GM12878 (cell line): Measurements from ENCODE around the gene PAK3. TPM values are rescaled to one million over a fixed set of nuclear protein-coding genes. Genes with fewer than 3 reads are reported as not detected.

ENCODE experiments used
- ATAC-seq: fragments of 200-7000 bp; cut with Tn5 transposase; 3 replicates; pipeline ENCODE4 v1.9.1; 2020; ENCODE audit warnings: mild to moderate bottlenecking, moderate library complexity
- BruUV-seq: library from RNA; stranded (reverse); fragments of 400-500 nt; replicated peaks from 2 replicates; lab custom pipeline; 2021; lab: Mats Ljungman, UMichigan
- CTCF ChIA-PET: fragments of 300-600 bp; sonication (Branson Sonifier 250); formaldehyde crosslinking; extraction: SDS; loops from one replicate; lab custom pipeline; 2021; ENCODE audit warnings: inconsistent platforms; lab: Yijun Ruan, JAX
- POLR2A ChIA-PET: fragments of 350-600 bp; formaldehyde crosslinking; extraction: SDS; loops from one replicate; lab custom pipeline; 2021; ENCODE audit warnings: inconsistent platforms; lab: Charles Lee
- RAD21 ChIA-PET: fragments of 300-600 bp; sonication (Branson Sonifier 250); formaldehyde crosslinking; loops from one replicate; lab custom pipeline; 2023; ENCODE audit warnings: antibody characterized with exemption; ENCODE audit not compliant: unreplicated experiment; lab: Charles Lee
- SMC1A ChIA-PET: fragments of 300-600 bp; sonication (Branson Sonifier 250); formaldehyde crosslinking; loops from one replicate; lab custom pipeline; 2023; ENCODE audit not compliant: unreplicated experiment, uncharacterized antibody; lab: Charles Lee
- DNase-seq: peaks from one replicate; pipeline ENCODE4 v3.0.0-alpha.2; 2011; ENCODE audit warnings: low read depth, low spot score
- FAIRE-seq: peaks from 3 replicates; lab custom pipeline; 2011; peaks lifted over from hg19 to GRCh38; lab: Jason Lieb, UNC
- H2AFZ ChIP-seq: 2 replicates; pipeline ENCODE4 v1.6.0; 2011; ENCODE audit warnings: low read depth, low read length, control low read depth; ENCODE audit not compliant: control insufficient read depth
- H3K27ac ChIP-seq: 2 replicates; pipeline ENCODE4 v1.5.1; 2011; ENCODE audit warnings: control low read depth; ENCODE audit not compliant: control insufficient read depth, insufficient read depth
- H3K27me3 ChIP-seq, 2 experiments: replicated peaks in 1 of 2; 2 replicates each; pipeline versions ENCODE4 v1.6.0 to v1.6.1; 2011; ENCODE audit warnings: low read length in 1 of 2; ENCODE audit not compliant: control insufficient read depth in 2 of 2, insufficient read depth in 2 of 2
- H3K36me3 ChIP-seq, 2 experiments: 2 replicates each; pipeline ENCODE4 v1.5.1; 2011; ENCODE audit warnings: low read length in 1 of 2; ENCODE audit not compliant: control insufficient read depth in 2 of 2, insufficient read depth in 2 of 2
- H3K4me1 ChIP-seq: 2 replicates; pipeline ENCODE4 v1.6.1; 2011; ENCODE audit warnings: mild to moderate bottlenecking, low read length, moderate library complexity, mixed read lengths; ENCODE audit not compliant: control insufficient read depth, insufficient read depth
- H3K4me2 ChIP-seq: 2 replicates; pipeline ENCODE4 v1.6.0; 2011; ENCODE audit warnings: control low read depth; ENCODE audit not compliant: control insufficient read depth, insufficient read depth
- H3K4me3 ChIP-seq: fragments of 200-600 bp; sonication (generic); 2 replicates; pipeline ENCODE4 v1.5.1; 2016
- H3K79me2 ChIP-seq: 2 replicates; pipeline ENCODE4 v1.6.0; 2011; ENCODE audit warnings: low read length; ENCODE audit not compliant: control insufficient read depth, insufficient read depth
- H3K9ac ChIP-seq: 2 replicates; pipeline ENCODE4 v1.8.0; 2011; ENCODE audit warnings: low read length, control low read depth, mixed read lengths; ENCODE audit not compliant: control insufficient read depth, insufficient read depth
- H3K9me3 ChIP-seq: replicated peaks from 3 replicates; pipeline ENCODE4 v1.5.1; 2011; ENCODE audit warnings: mild to moderate bottlenecking, low read length; ENCODE audit not compliant: control insufficient read depth, insufficient read depth
- H4K20me1 ChIP-seq: 2 replicates; pipeline ENCODE4 v1.6.0; 2011; ENCODE audit not compliant: control insufficient read depth, insufficient read depth
- EED ChIP-seq: sonication (generic); IDR thresholded peaks from 2 replicates; pipeline ENCODE4 v1.6.1; 2016; ENCODE audit warnings: antibody characterized with exemption, low read depth
- EZH2 ChIP-seq: IDR thresholded peaks from 2 replicates; pipeline ENCODE4 v1.6.1; 2012; ENCODE audit warnings: low read depth, mild to moderate bottlenecking, control low read depth, inconsistent platforms, low read length, borderline replicate concordance; ENCODE audit not compliant: control insufficient read depth
- MYB ChIP-seq: fragments of 150-350 bp; IDR thresholded peaks from 2 replicates; pipeline ENCODE4 v1.6.1; 2014; ENCODE audit warnings: mild to moderate bottlenecking, low read depth, low read length, borderline replicate concordance
- POLR2AphosphoS2 ChIP-seq: IDR thresholded peaks from 2 replicates; pipeline ENCODE4 v1.6.1; 2011; ENCODE audit warnings: low read depth, mild to moderate bottlenecking, low read length, improper control_type of control experiment, moderate library complexity
- SRF ChIP-seq, 2 experiments: IDR thresholded peaks; 2 replicates each; pipeline ENCODE4 v1.6.1; 2011; ENCODE audit warnings: low read depth in 2 of 2, low read length in 2 of 2, mild to moderate bottlenecking in 1 of 2, moderate library complexity in 1 of 2
- TBL1XR1 ChIP-seq: IDR thresholded peaks from 2 replicates; pipeline ENCODE4 v1.6.1; 2012; ENCODE audit warnings: low read depth, low read length, improper control_type of control experiment
- TCF12 ChIP-seq: IDR thresholded peaks from 2 replicates; pipeline ENCODE4 v1.6.1; 2011; ENCODE audit warnings: low read depth, mild to moderate bottlenecking, low read length
- ZNF384 ChIP-seq: IDR thresholded peaks from 2 replicates; pipeline ENCODE4 v1.6.1; 2012; ENCODE audit warnings: low read depth, mild to moderate bottlenecking, low read length, improper control_type of control experiment, borderline replicate concordance
- WGBS: methylation state at CpG from one replicate; pipeline ENCODE4 v1.1.6; 2016; ENCODE audit warnings: low lambda C conversion rate; ENCODE audit not compliant: insufficient replicate concordance, insufficient coverage; ENCODE audit errors: missing lambda C conversion rate; 5-methylcytosine and 5-hydroxymethylcytosine counted together
- in situ Hi-C: fragments of 300-500 bp; cut with MboI; formaldehyde crosslinking; loops from 9 replicates; pipeline ENCODE4 v1.14.3; 2018; ENCODE audit warnings: mixed read lengths
- intact Hi-C: fragments of 100-400 bp; cut with micrococcal nuclease; formaldehyde crosslinking; loops from one replicate; pipeline ENCODE4 v1.14.2; 2022; ENCODE audit not compliant: unreplicated experiment
- polyA plus RNA-seq, 11 experiments: library from polyadenylated mRNA; depleted of rRNA in 4 of 11; unstranded in 6 of 11; stranded (reverse) in 5 of 11; fragments of >200 nt; fragmentation: Nextera tagmentation in 4 of 11; fragmentation: Illumina TruSeq in 1 of 11; extraction: Ambion mirVana in 4 of 11; extraction: Trizol in 1 of 11; gene quantifications; 1 replicate in 1 of 11; 2 replicates in 10 of 11; pipeline versions ENCODE4 v1.2.1 to v1.2.3, GENCODE V29; 2011 to 2016; ENCODE audit warnings: inconsistent platforms in 2 of 11, missing spikeins in 2 of 11, low read depth in 1 of 11
- total RNA-seq, 4 experiments: library from RNA; depleted of rRNA in 3 of 4; stranded (reverse); fragments of >200 nt in 3 of 4; fragmentation: Illumina TruSeq in 1 of 4; extraction: Trizol in 1 of 4; gene quantifications; 2 replicates each; pipeline versions ENCODE4 v1.2.1 to v1.2.3, GENCODE V29; 2013 to 2021
- TF ChIP-seq, protein P1 (sequence below): IDR thresholded peaks from 2 replicates; pipeline ENCODE4 v1.6.1; 2011; ENCODE audit warnings: low read depth, mild to moderate bottlenecking, low read length, moderate library complexity, borderline replicate concordance; ENCODE audit errors: extremely low read depth
- TF ChIP-seq, protein P2 (sequence below): fragments of 150-350 bp; IDR thresholded peaks from 2 replicates; pipeline ENCODE4 v1.6.1; 2014; ENCODE audit warnings: mild to moderate bottlenecking, low read depth, low read length
- TF ChIP-seq, protein P3 (sequence below): fragments of 450-650 bp; formaldehyde crosslinking; IDR thresholded peaks from 2 replicates; pipeline ENCODE4 v1.5.0; 2022; ENCODE audit warnings: mild to moderate bottlenecking, missing genetic modification characterization
- TF ChIP-seq, protein P4 (sequence below): fragments of 450-650 bp; formaldehyde crosslinking; IDR thresholded peaks from 2 replicates; pipeline ENCODE4 v1.4.0; 2022; ENCODE audit warnings: mild to moderate bottlenecking, moderate library complexity

Gene PAK3
- total and polyA plus RNA-seq, 10 of the 15 experiments (the other 5 are each of a cell fraction or from before 2014, with no cell fraction given), result 0.02 to 0.10 (median 0.04) TPM; not detected in 6

DNA sequence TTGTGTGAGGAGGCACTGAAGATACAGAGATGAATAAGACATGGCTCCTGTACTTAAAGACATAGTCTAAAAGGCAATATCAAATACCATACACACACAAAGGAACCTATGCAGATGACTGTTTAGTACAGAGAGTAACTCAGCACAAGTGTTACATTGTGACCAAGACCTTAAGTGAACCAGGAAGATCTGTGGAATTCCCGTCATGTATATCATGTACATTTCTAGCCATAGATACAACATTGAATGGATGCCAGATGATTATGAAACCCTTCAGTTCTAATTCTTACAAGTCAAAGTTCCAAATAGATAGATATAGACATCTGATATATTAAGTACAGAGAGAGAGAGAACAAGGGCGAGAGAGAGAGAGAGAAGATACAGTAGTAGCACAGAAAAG is 73.2 kb downstream of the PAK3 start:
- CTCF ChIA-PET, result interaction anchor here (0.8 to 1.8 kb wide), 7 partner anchors 27 to 282 kb away, joined by 3 to 8 read pairs (median 3); no protein-coding TSS in a partner anchor
- H3K4me2 ChIP-seq, result no peak overlapping the region
- in situ Hi-C loops, result no loop called here
- no peak for TF ChIP-seq ZNF384
- no peak for TF ChIP-seq TCF12
- no peak for TF ChIP-seq EED
- no peak for TF ChIP-seq POLR2AphosphoS2
- no peak for TF ChIP-seq MYB
- TF ChIP-seq EZH2, result no peak
- TF ChIP-seq, protein P1, sequence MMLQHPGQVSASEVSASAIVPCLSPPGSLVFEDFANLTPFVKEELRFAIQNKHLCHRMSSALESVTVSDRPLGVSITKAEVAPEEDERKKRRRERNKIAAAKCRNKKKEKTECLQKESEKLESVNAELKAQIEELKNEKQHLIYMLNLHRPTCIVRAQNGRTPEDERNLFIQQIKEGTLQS, result no peak
- TF ChIP-seq, protein P2, sequence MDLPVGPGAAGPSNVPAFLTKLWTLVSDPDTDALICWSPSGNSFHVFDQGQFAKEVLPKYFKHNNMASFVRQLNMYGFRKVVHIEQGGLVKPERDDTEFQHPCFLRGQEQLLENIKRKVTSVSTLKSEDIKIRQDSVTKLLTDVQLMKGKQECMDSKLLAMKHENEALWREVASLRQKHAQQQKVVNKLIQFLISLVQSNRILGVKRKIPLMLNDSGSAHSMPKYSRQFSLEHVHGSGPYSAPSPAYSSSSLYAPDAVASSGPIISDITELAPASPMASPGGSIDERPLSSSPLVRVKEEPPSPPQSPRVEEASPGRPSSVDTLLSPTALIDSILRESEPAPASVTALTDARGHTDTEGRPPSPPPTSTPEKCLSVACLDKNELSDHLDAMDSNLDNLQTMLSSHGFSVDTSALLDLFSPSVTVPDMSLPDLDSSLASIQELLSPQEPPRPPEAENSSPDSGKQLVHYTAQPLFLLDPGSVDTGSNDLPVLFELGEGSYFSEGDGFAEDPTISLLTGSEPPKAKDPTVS, result no peak
- no peak for TF ChIP-seq TBL1XR1
- TF ChIP-seq, protein P3, sequence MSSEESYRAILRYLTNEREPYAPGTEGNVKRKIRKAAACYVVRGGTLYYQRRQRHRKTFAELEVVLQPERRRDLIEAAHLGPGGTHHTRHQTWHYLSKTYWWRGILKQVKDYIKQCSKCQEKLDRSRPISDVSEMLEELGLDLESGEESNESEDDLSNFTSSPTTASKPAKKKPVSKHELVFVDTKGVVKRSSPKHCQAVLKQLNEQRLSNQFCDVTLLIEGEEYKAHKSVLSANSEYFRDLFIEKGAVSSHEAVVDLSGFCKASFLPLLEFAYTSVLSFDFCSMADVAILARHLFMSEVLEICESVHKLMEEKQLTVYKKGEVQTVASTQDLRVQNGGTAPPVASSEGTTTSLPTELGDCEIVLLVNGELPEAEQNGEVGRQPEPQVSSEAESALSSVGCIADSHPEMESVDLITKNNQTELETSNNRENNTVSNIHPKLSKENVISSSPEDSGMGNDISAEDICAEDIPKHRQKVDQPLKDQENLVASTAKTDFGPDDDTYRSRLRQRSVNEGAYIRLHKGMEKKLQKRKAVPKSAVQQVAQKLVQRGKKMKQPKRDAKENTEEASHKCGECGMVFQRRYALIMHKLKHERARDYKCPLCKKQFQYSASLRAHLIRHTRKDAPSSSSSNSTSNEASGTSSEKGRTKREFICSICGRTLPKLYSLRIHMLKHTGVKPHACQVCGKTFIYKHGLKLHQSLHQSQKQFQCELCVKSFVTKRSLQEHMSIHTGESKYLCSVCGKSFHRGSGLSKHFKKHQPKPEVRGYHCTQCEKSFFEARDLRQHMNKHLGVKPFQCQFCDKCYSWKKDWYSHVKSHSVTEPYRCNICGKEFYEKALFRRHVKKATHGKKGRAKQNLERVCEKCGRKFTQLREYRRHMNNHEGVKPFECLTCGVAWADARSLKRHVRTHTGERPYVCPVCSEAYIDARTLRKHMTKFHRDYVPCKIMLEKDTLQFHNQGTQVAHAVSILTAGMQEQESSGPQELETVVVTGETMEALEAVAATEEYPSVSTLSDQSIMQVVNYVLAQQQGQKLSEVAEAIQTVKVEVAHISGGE, result no peak
- no peak for TF ChIP-seq SRF (IDR thresholded peaks at IDR 0.05; ENCODE audit: low read depth in 2 of 2, low read length in 2 of 2)
- TF ChIP-seq, protein P4, sequence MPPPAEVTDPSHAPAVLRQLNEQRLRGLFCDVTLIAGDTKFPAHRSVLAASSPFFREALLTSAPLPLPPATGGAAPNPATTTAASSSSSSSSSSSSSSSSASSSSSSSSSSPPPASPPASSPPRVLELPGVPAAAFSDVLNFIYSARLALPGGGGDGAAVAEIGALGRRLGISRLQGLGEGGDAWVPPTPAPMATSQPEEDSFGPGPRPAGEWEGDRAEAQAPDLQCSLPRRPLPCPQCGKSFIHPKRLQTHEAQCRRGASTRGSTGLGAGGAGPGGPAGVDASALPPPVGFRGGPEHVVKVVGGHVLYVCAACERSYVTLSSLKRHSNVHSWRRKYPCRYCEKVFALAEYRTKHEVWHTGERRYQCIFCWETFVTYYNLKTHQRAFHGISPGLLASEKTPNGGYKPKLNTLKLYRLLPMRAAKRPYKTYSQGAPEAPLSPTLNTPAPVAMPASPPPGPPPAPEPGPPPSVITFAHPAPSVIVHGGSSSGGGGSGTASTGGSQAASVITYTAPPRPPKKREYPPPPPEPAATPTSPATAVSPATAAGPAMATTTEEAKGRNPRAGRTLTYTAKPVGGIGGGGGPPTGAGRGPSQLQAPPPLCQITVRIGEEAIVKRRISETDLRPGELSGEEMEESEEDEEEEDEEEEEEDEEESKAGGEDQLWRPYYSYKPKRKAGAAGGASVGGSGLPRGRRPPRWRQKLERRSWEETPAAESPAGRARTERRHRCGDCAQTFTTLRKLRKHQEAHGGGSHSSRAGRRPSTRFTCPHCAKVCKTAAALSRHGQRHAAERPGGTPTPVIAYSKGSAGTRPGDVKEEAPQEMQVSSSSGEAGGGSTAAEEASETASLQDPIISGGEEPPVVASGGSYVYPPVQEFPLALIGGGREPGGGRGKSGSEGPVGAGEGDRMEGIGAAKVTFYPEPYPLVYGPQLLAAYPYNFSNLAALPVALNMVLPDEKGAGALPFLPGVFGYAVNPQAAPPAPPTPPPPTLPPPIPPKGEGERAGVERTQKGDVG, result no peak
- no peaks in the 10 kb centered on the region for H4K20me1 ChIP-seq
- POLR2A ChIA-PET, result no interaction called here
- no peak overlapping the region for H3K9ac ChIP-seq
- FAIRE-seq (no peak), DNase-seq (no peak), ATAC-seq (no peak)
- H3K9me3 ChIP-seq, result no peaks in the 10 kb centered on the region
- H3K4me3 ChIP-seq, result no peak overlapping the region
- SMC1A ChIA-PET, result interaction anchor here (1.2 kb wide), 1 partner anchor 75 kb away, joined by 4 read pairs; no protein-coding TSS in a partner anchor
- H3K27me3 ChIP-seq, result no peaks in the 10 kb centered on the region
- H3K79me2 ChIP-seq, result no peaks in the 10 kb centered on the region
- intact Hi-C loops, result loop anchor here (5.0 kb wide), 1 partner anchor 73 kb away; no protein-coding TSS in a partner anchor
- no TSS peak for BruUV-seq
- H3K4me1 ChIP-seq, result no peaks in the 10 kb centered on the region
- no peak overlapping the region for H3K27ac ChIP-seq
- RAD21 ChIA-PET, result no interaction called here
- H3K36me3 ChIP-seq, result no peaks in the 10 kb centered on the region
- WGBS, result 31% methylated on average over 2 of the region's 2 CpGs
- H2AFZ ChIP-seq, result no peak overlapping the region
